DMS53 treated with DMSO at 0.1 percent for 48 hours (cell line): ENCODE results near the gene CNPY4.

Experiments used
- DNase-seq: peaks from one replicate; lab custom pipeline; 2025; ENCODE audit not compliant: unreplicated experiment; lab: John Stamatoyannopoulos, UW

Gene CNPY4

DNA sequence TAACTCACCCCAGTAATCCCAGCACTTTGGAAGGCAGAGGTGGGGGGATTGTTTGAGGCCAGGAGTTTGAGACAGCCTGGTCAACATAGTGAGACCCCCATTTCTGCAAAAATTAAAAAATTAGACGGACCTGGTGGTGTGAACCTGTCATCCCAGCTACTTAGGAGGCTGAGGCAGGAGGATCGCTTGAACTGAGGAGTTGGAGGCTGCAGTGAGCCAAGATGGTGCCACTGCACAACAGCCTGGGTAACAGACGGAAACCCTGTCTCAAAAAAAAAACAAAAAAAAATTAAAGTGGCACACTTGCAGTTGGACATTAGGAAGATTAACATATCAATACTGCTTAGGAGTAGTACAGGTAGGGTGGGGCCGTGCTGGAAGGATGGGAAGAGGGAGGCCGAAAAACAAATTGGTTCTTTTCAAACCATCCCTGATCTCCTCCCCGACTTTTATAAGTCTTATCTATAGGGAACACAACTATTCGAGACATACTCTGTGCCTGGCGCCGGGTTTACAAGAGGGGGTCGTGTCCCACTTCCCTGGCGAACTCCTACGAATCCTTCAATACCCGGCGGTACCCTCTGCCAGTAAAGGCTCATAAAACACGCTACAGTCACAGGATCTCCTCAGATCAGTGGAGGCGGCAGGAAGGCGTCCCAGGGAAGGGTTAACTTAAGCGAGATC, 904 bp upstream of the CNPY4 start:
- no peak for DNase-seq

DNA sequence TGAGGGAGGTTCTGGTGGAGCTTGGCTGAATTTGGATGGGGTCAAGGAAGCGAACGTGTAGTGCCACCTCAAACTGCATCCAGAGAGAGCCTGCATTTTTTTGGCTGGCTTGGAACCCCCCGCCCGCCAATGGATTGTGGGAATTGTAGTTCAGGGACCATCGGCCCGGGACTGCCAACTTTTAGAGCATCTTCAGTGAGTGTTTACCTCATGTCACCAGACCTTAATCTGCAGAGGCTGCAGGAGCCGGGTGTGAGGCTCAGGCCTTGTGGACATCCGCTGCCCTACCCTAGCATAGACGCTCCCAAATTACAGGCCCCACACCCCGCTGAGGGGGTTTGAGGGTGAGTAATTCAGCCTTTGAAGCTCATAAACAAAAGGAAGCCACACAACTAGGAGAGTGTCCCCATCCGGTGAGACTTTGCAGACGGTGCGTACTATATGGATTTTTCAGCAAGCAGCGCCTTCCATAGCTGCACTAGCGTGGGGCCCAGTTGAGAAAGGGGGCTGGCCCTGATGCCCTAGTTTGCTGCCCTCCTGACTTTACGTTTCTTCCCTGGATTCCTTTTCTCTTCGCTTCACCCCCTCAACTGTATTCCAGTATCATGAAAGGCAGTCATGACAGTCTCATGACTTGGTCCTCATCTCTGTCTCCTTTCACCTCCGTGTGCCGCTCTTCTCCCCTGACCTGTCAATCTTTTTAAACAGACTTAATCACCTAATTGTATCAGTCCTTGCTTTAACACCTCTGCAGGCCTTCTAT, 717 bp downstream of the CNPY4 start:
- peak; percentile 63 for DNase-seq

DNA sequence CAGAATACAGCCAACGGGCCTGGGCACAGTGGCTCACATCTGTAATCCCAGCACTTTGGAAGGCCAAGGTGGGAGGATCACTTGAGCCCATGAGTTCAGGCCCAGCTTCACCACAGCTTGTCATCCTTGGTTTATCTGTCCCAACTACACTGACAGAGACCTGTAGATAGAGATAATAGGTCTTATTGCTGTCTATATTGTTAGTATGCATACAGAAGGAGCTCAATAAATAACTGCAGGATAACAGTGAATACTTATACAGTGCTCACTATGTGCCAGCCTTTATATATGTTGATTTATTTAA, 1.3 kb downstream of the CNPY4 start:
- no peak for DNase-seq

DNA sequence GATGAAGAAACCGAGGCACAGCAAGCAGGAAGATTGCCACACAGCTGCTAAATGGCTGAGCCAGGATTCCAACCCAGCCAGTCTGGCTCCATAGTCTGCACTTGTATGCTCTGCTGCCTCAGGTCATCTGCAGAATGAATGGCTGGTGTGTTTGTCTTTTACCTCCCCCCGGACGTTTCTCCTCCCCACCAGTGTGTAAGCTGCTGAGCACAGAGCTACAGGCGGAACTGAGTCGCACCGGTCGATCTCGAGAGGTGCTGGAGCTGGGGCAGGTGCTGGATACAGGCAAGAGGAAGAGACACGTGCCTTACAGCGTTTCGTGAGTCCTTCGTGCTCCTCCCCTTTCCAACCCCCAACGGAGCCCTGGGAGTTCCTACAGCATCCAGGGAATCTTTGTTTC, 2.6 kb downstream of the CNPY4 start:
- DNase-seq: peak; percentile 98

DNA sequence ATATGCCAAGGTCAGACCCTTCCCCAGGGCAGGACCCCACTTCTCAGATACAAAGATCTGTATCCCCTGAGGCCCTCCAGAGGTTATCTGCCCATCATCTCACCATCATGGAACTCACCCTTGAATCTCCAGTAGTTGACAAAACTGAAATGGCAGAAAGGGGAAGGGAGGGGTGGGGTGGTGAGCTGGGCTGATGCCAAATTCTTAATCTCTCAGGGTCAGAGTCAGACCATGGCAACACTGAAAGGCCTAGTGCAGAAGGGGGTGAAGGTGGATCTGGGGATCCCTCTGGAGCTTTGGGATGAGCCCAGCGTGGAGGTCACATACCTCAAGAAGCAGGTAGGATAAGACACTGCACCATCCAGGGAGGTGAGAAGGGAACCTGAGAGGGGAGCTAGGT, 3.1 kb downstream of the CNPY4 start:
- DNase-seq: no peak

DNA sequence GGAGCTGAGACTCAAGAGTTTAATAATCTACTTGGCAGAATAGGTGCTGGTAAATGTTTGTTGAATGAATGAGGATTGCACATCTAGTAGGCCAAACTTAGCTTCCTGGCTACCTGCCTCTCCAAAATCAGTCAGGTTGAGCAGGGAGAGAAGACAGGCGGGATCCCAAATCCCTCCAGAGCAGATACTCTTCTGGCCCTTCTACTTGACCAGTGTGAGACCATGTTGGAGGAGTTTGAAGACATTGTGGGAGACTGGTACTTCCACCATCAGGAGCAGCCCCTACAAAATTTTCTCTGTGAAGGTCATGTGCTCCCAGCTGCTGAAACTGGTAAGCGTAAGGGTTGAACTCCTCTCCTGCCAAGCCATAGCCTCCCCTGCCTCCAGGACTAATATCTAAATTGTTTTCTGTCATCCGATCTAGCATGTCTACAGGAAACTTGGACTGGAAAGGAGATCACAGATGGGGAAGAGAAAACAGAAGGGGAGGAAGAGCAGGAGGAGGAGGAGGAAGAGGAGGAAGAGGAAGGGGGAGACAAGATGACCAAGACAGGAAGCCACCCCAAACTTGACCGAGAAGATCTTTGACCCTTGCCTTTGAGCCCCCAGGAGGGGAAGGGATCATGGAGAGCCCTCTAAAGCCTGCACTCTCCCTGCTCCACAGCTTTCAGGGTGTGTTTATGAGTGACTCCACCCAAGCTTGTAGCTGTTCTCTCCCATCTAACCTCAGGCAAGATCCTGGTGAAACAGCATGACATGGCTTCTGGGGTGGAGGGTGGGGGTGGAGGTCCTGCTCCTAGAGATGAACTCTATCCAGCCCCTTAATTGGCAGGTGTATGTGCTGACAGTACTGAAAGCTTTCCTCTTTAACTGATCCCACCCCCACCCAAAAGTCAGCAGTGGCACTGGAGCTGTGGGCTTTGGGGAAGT, 5.1 kb downstream of the CNPY4 start:
- DNase-seq: no peak

DNA sequence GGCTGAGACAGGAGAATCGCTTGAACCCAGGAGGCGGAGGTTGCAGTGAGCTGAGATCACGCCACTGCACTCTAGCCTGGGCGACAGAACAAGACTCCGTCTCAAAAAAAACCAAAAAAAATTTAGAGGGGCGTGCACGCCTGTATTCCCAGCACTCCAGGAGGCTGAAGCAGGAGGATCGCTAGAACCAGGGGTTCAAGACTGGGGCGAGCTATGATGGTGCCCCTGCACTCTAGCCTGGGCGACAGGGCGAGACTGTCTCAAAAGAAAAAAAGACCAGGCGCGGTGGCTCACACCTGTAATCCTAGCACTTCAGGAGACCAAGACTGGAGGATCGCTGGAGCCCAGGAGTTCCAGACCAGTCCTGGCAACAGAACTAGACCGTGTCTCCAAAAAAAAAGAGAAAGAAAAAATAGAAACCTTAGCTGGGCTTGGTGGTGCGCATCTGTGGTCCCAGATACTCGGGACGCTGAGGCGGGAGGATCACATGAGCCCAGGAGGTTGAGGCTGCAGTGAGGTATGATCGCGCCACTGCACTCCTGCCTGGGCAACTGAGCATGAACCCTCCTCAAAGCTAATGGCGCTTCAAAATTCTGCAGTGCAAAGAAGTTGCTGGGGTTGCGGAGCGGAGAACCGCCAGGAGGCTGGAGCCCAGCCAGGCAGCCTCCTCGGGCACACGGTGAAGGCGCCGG, 7.0 kb downstream of the CNPY4 start:
- no peak for DNase-seq

DNA sequence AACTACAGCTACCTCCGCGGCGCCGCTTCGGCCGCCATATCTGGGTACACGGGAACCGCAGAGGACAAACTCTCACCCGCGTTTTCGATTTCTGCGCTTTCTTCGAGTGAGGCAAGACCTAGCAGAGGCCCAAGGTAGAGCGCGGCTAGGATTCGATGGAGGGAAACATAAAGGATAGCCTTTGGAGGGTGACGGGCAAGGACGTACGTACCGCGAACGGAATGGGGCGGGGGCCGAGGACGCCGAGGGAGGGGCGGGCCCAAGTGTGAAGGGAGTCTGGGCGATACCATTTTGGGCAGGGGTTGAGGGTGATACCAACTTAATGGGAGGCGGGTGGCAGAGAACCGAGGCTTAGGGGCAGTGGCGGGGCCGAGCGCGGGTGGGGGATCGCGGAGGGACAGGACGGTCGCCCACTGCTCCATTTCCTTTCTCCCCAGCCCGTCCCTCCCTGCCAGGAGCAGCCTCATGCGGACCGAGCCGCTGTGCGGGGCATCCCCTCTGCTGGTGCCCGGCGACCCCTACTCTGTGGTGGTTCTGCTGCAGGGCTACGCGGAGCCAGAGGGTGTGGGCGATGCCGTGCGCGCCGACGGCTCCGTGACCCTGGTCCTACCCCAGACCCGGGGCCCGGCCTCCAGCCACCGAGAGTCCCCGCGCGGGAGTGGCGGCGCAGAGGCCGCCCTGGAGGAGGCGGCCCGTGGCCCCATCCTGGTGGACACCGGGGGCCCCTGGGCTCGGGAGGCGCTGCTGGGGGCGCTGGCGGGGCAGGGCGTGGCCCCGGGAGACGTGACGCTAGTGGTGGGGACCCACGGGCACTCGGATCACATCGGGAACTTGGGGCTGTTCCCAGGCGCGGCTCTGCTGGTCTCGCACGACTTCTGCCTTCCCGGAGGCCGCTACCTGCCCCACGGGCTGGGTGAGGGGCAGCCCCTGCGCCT, 7.8 kb downstream of the CNPY4 start, which contains the start of gene MBLAC1:
MBLAC1 (plus strand) TSS at position 37 of the 935 bp plus-strand sequence; CDS start at position 466, 429 bp downstream.
- DNase-seq: peak; percentile 89

DNA sequence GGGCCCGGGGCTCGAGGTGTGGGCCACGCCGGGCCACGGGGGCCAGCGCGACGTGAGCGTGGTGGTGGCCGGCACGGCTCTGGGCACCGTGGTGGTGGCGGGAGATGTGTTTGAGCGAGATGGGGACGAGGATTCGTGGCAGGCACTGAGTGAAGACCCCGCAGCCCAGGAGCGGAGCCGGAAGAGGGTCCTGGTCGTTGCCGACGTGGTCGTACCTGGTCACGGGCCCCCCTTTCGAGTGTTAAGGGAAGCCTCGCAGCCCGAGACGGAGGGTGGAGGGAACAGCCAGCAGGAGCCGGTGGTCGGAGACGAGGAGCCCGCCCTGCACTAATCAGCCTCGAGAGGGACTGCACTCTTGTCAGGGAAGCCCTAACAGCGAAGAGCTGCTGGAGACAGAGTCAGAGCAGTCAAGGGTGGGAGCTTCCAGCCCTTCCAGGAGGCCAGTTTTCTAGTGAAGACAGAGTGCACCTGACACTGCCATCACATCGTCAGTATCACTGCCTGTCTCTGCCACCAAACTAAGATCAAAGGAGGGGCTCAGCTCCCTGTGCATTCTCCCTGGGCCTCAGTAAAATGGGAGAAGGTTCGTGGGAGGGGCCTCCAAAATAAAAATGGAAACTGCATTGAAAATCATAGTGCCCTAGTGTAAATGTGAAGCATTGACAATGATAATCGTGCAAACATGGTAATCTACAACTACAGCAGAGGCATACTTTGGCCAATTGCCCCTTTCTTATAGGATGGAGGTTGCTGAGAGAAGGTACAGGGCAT, 8.6 kb downstream of the CNPY4 start:
- peak; percentile 52 for DNase-seq

DNA sequence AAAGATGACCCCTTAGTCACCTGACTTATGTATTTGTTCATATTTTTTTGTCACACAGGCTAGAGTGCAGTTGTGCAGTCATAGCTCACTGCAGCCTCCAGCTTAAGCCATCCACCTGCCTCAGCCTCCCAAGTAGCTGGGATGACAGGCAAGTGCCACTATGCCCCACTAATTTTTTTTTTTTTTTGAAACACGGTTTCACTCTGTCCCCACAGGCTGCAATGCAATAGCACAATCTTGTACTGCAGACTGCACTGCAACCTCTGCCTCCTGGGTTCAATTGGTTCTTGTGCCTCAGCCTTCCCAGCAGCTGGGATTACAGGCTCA, 9.2 kb downstream of the CNPY4 start:
- DNase-seq: no peak

DNA sequence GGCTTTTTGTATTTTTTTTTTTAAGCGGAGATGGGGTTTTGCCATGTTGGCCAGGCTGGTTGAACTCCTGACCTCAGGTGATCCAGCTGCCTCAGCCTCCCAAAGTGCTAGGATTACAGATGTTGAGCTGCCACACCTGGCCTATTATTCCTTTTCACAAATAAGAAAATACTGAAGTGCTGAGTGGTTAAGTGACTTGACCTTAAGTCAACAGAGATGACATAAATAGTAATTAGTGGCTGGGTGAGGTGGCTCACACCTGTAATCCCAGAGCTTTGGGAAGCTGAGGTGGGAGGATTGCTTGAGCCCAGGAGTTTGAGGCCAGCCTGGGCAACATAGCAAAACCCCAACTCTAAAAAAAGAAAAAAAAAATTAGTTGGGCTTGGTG, 10.8 kb downstream of the CNPY4 start:
- DNase-seq: peak; percentile 93

DNA sequence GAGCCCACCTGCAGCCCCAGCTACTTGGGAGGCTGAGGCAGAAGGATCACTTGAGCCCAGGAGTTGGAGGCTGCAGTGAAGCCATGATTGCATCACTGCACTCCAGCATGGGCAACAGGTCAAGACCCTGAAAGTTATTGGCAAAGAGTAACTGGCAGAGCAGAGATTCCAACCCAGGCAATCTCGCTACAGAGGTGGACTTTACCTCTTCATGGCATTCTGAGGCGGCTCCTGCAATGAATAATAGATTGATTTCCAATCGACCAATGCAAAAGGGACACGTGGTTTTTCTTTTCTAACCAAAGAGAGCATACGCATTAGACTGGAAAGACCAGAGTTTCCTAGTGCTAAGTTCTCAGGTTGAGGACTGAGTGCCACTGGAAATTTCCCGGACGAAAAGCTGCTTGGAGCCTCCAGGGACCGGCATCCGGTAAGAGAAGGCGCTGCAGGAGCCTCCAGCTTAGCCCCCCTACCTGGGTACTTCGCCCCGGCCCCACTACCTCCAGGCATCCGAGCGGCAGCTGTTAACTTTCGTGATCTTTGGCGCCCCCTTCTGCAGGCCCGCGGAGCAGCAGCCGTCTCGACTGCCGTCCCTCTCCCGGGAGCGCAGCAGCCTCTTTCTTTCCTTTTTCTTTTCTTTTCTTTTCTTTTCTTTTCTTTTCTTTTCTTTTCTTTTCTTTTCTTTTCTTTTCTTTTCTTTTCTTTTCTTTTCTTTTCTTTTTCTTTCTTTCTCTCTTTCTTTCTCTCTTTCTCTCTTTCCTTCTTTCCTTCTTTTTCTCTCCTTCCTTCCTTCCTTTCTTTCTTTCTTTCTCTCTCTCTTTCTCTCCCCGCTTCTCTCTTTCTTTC, 11.4 kb downstream of the CNPY4 start:
- peak; percentile 88 for DNase-seq

DNA sequence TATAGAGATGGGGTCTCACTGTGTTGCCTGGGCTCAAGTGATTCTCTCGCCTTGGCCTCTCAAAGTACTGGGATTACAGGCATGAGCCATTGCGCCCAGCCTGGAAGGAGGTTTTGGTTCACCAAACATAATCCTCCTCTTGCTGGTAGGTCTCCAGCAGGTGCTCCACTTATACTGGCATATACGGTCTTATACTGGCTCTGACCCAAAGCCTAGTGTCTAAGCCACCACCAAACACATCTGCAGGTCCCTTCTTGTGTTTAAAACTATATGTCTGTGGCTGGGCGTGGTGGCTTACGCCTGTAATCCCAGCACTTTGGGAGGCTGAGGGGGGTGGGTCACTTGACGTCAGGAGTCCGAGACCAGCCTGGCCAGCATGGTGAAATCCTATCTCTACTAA, 12.7 kb downstream of the CNPY4 start:
- DNase-seq: peak; percentile 29

DNA sequence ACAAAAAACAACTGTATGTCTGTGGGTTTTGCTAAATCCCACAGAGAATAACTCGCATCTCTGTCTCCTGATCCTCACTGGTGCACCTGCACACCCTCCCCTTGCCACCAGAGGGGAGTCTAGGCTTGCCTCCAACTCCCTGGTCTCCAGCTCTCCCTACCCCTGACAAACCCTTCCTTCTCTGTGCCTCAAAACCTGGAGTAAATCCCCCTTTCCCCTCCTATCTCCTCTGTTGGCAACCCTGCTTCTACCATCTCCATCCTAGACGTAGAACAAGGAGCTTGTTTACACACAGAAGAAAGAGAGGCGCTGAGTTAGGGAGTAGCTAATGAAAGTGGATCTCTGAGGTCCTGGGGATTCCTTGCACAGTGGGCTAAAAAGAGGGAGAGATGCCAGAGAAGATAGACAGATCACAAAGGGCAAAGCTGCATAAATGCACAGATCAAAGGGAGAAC, 13.3 kb downstream of the CNPY4 start:
- DNase-seq: peak; percentile 68

DNA sequence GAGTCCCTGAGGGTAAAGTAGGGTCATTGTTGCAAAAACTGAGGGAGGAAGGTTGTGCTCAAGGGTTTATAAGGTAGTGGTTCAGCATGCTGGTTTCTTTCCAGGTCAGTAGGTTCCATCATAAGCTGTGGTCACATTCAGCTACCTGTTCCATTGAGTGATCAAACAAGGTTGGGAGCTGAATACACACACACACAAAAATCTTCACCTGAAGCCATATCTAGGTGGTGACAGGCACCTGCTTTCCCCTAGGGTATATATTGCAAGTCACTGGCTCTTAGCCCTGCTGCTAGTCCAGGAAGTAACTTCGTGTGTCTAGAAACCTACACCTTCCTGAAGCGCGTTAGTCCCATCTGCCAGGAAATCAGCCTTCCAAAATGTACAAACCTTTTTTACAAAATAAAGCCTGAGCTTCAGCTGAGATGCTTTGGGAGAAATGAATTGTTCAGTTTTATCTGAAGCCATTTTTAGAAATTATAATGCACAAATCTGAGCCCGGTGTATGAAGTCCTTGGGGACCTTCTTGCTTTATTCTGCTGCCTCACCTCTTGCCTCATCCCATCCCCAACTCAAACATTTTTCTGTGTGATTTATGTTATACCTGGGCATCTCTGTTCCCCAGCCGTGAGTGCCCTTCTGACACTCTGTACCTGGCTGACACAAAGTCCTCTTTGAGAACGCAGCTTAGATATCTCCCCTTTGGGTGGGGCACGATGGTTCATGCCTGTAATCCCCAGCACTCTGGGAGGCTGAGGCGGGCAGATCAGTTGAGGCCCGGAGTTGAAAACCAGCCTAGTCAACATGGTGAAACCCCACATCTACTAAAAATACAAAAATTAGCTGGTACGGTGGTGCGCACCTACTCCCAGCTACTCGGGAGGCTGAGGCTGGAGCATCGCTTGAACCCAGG, 18.7 kb downstream of the CNPY4 start:
- peak; percentile 37 for DNase-seq

DNA sequence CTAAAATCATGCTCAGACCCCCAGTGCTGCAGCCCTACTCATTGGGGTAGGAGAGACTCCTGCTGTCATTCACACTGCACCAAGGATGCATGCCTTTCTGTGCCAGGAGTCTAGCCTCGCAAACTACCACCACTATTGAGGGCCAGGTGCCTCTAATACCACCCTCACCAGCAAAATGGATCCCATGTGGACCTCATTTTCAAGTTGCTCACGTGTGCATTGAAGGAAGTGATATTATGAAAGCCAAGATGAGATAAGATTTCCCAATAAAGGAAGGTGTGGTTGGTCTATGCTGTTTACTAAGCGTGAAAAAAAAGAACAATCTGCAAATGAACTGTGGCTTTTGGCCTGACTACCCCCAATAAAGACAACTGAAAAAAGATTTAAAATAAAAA, 22.1 kb downstream of the CNPY4 start:
- DNase-seq: no peak

DNA sequence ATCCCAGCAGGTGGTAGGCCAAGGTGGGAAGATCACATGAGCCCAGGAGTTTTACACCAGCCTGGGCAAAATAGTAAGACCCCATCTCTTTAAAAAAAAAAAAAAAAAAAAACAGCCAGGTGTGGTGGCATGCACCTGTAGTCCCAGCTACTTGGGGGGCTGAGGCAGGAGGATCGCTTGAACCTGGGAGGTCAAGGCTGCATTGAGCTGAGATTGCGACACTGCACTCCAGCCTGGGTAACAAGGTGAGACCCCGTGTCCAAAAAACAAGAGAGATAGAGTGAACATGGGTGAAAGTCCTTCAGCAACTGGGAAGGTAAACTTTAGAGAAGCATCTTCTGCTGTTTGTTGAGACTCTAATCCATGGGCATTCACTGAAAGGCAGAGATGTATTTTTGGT, 23.0 kb downstream of the CNPY4 start:
- DNase-seq: no peak
